ENCODE results near the gene COX7B2.

- no peak for TF ChIP-seq POLR2AphosphoS5 (IDR thresholded peaks at IDR 0.05; ENCODE audit: low read depth, low read length)
- no peak for TF ChIP-seq POLR2A (IDR thresholded peaks at IDR 0.05; ENCODE audit: low read depth, low read length)
Observed at GRCh38 chr4:46852800-46853199, 56.2 kb downstream of the COX7B2 start.
